Measurements from ENCODE around the gene NAA40.

Gene NAA40

DNA sequence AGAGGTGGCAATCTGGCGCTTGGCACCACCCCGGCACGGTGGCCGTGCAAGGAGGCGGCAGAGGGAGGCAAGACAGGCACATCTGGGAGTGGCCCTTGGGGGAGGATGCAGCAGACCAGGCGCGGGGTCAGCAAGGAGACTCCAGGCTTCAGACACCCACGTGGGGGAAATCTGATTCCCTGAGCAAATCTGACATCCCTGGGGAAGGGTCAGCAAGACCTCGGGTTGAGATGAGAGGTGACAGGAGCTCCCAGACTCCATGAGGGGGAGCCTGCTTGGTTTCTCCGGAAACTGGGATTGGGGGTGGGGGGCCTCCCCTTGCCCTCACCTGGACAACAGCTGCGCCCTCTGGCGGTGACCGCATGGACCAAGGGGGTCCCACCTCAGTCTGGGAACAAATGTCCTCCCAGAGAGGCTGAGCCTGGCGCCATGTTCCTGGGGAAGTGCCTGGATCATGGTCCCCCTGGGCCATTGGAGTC is 17.8 kb upstream of the NAA40 start:
- no peak for DNase-seq (ENCODE audit: low read depth)
- no peak overlapping the region for H3K4me3 ChIP-seq (ENCODE audit: control insufficient read depth, low read depth, low read length)
- TF ChIP-seq, protein P1, sequence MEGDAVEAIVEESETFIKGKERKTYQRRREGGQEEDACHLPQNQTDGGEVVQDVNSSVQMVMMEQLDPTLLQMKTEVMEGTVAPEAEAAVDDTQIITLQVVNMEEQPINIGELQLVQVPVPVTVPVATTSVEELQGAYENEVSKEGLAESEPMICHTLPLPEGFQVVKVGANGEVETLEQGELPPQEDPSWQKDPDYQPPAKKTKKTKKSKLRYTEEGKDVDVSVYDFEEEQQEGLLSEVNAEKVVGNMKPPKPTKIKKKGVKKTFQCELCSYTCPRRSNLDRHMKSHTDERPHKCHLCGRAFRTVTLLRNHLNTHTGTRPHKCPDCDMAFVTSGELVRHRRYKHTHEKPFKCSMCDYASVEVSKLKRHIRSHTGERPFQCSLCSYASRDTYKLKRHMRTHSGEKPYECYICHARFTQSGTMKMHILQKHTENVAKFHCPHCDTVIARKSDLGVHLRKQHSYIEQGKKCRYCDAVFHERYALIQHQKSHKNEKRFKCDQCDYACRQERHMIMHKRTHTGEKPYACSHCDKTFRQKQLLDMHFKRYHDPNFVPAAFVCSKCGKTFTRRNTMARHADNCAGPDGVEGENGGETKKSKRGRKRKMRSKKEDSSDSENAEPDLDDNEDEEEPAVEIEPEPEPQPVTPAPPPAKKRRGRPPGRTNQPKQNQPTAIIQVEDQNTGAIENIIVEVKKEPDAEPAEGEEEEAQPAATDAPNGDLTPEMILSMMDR (IDR thresholded peaks at IDR 0.05; ENCODE audit: control insufficient read depth, insufficient read depth, low read depth, low read length, missing control alignments) = peak; percentile 32

DNA sequence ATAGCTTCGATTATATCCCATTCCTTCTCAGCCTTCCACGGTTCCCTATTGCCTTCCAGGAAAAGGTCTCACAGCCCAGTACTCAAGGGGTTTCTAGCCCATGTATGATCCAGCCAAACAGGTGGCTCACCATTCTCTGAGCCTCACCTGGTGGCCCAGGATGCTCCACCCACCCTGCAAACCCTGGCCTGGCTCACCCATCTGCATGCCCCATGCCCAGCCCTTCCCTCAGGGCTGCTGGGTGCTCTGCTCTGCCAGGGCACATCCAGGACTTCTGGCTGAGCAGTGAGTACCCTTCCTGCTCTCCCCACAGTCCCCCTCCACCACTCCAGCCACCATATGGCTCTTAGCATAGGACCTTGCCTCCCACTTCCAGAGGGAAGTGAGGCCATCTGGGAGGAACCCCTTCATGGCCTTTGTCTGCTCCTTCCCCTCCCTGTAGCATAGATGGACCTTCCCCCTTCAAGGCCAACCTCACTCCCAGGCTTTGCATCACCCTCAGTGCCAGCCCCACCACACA is 16.1 kb upstream of the NAA40 start:
- TF ChIP-seq, protein P1 (IDR thresholded peaks at IDR 0.05; ENCODE audit: control insufficient read depth, insufficient read depth, low read depth, low read length, missing control alignments) = no peak
- no peak overlapping the region for H3K4me3 ChIP-seq (ENCODE audit: control insufficient read depth, low read depth, low read length)
- DNase-seq (ENCODE audit: low read depth) = no peak

DNA sequence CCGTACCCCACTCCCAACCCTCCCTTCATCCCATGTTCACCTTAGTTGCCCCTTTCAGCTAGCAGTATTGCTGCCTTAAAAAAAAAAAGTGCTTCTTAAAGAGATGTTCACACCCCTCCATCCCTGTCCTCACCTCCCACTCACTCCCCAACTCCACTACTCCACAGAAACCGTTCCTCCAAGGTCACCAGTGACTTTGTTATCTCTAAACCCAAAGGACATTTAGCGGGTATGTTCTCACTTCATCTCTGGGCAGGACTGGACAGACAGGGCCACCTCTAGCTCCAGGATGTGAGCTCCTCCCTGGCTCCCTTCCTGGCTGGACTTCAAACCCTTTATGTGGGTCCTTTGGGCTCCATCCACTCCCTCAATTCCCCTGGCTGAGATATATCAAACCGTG is 15.5 kb upstream of the NAA40 start:
- DNase-seq (ENCODE audit: low read depth) = no peak
- H3K4me3 ChIP-seq (ENCODE audit: control insufficient read depth, low read depth, low read length) = no peak overlapping the region
- TF ChIP-seq, protein P1 (IDR thresholded peaks at IDR 0.05; ENCODE audit: control insufficient read depth, insufficient read depth, low read depth, low read length, missing control alignments) = no peak

DNA sequence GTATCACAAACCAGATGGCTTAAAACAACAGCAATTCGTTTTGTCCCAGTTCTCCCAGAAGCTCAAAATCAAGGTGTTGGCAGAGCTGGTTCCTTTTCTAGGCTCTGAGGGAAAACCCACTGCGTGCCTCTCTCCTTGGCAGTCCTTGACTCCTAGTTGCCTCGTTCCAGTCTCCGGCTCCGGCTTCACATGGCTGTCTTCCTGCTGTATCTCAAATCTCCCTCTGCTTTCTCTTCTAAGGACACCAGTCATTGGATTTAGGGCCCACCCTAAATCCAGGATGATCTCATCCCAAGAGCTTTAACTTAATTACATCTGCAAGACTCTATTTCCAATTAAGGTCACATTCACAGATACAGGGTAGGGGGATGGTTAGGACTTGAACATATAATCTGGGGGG is 9.2 kb upstream of the NAA40 start:
- no peak overlapping the region for H3K4me3 ChIP-seq (ENCODE audit: control insufficient read depth, low read depth, low read length)
- TF ChIP-seq, protein P1 (IDR thresholded peaks at IDR 0.05; ENCODE audit: control insufficient read depth, insufficient read depth, low read depth, low read length, missing control alignments) = no peak
- DNase-seq (ENCODE audit: low read depth) = no peak

DNA sequence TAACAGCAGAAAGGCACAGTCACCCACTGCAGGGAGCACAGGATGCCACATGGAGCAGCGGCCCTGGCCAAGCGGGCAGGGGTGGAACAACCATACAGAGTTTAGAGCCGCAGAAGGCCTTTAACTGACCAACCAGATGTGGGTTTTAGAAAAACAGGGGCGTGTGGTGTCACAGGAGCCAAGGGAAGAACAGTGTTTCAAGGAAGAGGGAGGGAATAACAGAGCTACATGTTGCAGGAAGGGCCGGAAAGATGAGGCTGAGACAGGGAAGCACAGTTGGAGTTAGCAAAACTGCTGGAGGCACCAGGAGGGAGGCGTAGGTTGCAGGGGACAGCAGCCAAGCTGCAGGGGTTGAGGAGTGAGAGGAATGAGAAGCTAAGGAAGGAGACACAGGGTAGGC is 7.8 kb upstream of the NAA40 start:
- TF ChIP-seq, protein P1 (IDR thresholded peaks at IDR 0.05; ENCODE audit: control insufficient read depth, insufficient read depth, low read depth, low read length, missing control alignments) = no peak
- DNase-seq (ENCODE audit: low read depth) = no peak
- no peak overlapping the region for H3K4me3 ChIP-seq (ENCODE audit: control insufficient read depth, low read depth, low read length)

DNA sequence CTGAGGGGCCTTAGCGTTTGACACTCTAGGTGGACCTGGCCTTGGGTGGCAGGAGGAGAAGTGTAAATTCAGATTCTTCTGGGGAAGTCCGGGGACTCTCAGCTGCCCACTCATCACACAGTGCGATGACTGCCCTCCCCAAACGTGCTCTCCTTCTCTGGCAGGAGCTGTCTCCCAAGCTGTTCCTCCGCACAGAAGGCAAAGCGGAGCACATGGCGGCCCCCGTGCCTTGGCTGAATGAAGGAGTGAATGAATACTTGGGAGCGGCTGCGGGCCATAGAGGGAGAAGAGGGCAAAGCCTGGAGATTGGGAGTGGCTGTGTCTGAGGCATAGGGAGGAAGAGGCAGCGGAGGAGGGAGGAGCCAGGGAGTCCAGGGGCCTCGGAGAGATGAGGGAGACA is 6.9 kb upstream of the NAA40 start:
- no peak for DNase-seq (ENCODE audit: low read depth)
- TF ChIP-seq, protein P1 (IDR thresholded peaks at IDR 0.05; ENCODE audit: control insufficient read depth, insufficient read depth, low read depth, low read length, missing control alignments) = no peak
- no peak overlapping the region for H3K4me3 ChIP-seq (ENCODE audit: control insufficient read depth, low read depth, low read length)

DNA sequence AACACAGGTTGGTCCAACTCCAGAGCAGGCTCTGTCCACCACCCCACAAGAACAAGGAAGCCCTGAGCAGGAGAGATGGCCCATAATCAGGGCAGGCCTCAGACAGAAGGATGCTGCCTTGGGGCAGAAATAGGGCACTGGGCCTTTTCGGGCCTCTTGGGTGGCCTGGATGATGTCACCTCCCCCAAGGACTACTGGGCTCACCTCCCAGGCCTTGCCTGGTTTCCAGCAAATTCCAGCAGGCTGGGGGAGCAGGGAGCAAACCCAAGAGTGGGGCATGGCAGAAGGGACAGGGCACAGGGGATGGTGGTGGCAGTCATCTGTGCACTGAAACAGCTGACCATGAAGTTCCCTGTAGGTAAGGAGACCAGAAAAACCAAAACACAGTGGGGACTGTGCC is 5.3 kb upstream of the NAA40 start:
- TF ChIP-seq, protein P1 (IDR thresholded peaks at IDR 0.05; ENCODE audit: control insufficient read depth, insufficient read depth, low read depth, low read length, missing control alignments) = no peak
- no peak overlapping the region for H3K4me3 ChIP-seq (ENCODE audit: control insufficient read depth, low read depth, low read length)
- no peak for DNase-seq (ENCODE audit: low read depth)

All from AG09309 (cell line).